ENCODE results near the gene REEP6.

Gene REEP6

DNA sequence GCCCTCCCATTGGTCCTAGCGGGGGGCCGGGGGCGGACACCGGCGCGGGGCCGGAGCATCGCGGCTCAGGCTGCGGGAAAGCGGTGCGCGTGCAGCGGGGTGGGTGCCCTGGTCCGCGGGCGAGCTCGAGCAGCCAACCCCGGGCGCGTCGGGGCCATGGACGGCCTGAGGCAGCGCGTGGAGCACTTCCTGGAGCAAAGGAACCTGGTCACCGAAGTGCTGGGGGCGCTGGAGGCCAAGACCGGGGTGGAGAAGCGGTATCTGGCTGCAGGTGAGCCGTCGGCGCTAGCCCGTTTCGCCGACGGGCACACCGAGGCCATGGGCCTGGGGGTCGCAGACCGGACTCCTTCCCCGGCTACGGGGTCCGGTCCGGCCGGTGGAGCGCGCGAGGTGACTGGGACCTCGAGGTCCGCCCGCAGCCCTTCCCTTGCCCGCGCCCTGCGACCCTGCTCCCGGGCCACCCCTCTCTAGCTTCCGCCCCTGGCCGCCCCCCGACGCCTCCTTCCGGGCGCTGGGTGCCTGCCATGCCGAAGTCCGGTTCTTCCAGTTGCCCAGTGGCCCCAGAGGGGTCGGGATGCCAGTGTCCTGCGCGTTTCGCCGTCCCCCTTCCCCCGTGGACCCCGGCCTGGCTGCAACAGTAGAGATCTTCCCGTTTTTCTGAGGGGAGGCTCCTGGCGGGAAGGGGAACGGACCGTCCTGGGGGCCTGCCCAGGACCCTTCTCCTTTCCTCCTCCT lies at the start of gene REEP6:
TSS of gene REEP6 (plus strand) at position 68 of the 735 bp plus-strand sequence. CDS start at position 157, 89 bp downstream.
- no peak for DNase-seq

DNA sequence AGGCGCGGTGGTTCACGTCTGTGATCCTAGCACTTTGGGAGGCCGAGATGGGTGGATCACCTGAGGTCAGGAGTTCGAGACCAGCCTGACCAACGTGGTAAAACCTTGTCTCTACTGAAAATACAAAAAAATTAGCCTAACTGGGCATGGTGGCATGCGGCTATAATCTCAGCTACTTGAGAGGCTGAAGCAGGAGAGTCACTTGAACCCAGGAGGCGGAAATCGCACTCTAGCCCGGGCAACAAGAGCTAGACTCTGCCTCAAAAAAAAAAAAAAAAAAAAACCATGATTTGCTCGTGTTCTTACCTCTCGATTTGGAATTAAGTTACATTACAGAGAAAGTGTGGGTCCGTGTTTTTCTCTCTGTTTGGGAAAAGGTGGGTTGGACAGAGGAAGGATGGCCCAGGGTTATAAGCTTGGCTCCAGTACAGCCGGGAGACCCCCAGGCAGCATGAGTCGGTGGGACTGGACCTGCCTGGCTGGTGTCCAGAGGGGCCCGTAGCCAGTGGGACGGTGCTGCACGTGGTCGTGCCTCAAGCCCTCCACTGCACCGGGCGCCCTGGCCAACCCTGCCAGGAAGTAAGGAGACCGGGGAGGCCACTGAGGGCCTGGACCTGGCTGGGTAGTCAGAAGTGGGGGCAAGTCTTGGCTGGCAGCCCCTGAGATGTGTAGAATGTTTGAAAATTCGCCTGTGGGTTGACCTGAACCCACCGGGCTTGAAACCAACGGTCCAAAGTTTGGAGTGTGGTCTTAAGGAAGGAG lies 49.1 kb upstream of the REEP6 start:
- no peak for DNase-seq

DNA sequence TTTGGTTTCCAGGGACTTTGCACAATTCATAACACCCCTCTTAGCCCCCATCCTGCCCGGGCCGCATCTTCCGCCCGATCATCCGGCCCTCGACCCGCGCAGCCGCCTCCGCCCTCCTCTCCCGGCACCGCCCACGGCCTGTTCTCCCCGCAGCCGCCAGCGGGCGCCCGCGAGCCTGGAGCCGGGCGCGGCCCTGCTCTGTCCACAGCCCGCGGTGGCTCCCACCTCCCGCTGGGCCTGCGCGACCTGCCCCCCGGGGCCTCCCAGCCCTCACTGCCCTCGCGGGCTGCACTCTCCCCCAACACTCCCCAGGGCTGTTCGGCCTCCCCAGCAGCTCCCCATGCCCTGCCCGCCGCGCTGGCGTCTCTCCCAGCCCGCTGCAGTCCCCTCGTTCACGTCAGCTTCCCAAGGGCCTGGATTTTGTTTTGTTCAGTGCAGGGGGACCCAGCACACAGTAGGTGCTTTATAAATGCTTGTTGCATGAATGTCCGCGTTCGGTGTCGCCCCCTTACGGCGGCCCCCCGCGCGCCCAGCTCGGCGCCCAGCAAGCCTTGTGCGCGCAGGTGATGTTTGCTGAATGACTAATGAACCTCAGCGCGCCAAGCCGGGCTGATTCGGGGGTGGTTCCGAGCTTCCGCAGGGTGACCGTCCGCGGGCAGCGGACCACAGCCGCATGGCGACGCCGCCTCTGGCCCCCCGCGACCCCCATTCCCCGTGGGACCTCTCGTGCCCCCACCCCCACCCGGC lies 45.6 kb upstream of the REEP6 start:
- DNase-seq, result peak; percentile 54

DNA sequence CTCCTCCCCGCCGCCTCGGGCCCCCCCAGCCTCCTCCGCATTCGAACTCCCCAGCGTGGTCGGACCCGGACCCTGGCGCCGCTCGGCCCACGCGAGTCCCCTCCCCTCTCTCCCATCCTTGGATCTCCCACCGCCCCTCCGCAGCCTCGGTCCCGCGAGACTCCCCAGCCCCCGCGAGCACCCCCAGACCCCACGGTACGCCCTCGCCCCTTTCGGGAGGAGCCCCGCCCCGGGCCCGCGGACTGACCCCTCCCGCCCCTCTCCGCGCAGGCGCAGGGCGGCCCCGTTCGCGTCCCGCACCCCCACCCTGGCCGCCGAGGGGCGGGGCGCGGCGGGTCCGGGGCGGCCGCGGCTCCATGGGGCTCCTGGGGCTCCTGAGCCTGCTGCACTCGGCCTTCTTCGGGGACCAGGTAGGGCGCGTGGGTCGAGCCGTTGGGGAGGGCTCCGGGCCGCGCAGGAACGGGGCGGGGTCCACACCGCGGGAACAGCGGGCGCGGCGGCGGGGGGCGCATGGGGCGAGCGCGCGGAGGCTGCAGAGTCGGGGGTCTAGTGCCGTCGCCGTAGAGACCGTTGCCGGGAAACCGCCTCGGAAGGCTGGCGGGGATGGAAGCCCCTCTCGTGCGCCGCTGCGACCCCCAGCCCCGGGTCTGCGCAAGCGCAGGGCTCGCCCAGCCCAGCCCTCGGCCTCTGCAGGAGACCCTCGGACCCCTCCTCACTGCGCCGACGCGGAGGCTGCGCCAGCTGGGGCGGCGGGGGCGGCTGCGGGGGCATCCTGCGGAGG lies 44.9 kb upstream of the REEP6 start:
- no peak for DNase-seq

DNA sequence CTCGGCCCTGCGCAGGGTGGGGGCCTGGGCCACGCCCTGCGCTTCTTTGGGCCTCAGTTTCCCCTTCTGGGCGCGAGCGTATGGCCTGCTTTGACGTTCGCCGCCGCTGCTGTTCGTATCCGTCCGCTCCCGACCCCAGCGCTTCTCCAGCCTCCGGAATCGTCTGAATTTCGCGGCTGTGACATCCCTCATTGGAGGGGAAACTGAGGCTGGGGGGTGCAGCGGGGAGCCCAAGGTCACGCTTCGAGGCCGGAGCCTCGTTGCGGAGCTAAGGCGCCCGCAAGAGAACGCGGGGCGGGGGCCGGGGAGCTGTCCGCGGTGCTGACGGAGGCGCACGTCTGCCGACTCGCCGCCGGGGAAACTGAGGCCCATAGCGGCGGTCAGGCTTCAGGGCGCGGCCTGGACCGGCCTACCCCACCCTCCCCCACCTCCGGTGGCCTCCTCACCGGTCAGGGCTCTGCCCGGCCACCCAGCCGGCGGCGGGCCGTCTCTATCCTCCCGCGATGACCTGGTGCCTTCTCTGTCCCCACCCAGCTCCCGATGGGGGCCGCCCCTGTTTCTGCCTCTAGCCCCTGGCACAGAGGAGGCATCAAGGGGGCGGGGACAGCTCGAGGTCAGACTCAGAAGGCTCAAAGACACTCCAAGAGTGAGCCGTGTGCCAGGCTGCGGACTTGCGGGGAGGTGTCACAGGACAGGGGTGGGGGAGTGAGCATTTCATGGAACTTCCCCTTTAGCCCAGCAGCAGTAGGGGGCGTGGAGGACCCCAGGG lies 44.1 kb upstream of the REEP6 start:
- DNase-seq, result no peak

DNA sequence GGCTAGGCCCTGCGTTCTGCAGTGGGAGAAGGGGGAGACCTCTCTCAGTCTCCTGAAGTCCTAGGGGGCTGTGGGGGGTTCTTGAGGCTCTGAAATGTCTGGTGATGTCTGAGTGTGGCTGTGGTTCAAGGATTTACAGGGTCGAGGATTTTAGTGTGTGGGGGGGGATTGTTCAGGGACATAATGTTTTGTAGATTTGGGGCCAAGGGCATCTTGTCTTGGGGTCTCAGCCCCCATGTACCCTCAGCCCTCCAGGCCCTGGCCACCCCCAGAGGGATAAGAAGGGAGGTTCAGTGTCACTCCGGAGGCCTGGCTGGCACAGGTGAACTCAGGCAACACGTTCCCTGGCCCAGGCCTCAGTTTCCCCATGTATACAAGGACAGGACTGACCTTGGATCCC lies 43.5 kb upstream of the REEP6 start:
- no peak for DNase-seq

DNA sequence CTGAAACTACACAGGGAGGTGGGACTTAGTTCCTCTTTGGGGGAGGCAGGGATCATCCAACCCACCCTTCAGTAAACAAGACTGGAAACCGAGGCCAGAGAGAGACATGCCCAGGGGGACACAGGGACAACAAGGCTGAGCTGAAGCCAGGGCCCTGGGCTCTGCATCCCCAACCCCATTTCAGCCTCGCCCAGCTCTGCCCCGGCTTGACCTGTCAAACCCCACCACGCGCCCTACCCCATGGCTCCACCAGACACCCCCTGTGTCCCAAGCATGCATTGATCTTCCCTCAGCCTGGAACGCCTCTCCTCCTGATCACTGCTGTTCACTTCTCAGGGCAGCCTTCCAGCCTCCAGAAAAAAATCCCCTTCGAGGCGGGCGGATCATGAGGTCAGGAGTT lies 43.0 kb upstream of the REEP6 start:
- DNase-seq, result no peak

DNA sequence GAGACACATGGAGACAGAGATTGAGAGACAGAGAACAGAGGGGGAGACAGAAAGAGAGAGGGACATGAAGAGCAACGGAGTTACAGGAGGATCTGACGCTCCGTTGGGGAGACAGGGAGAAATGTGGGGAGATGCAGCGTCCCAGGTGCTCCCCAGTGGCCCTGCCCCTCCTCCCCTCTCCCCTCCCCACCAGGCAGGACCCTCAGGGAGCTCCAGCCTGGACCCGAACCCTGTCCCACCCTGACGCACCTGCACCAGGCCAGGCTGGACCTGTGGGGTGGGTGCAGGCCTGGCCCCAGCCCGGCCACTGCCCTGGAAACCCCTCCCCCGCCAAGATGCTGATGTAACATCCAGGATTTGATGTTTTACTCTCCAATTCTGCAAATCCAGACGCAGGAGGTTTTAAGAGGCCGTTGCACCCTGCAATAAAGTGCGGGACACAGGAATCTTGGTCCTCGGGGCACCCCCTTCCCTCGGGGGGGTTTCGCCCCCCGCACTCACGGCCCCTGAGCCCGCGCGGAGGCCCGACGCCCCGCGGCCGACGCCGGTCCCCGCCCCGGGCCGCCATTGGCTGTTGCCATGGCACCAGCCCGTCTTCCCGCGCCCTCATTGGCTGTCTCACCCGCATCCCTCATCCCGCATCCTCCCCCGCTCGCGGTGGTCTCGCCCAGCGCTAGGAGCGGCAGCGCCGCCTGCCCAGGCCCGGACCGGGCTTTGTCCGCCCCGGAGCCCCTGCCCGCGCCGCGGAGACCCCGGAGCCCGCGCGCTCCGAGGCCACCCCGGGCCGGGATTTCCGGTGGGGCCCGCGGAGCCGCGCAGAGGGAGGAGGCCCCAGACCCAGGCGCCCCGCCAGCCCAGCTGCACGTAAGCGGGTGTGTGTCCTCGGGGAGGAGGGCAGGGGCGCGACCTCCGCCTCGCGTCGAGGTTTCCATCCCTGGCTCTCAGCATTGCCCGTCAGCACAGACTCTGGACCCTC lies 41.2 kb upstream of the REEP6 start, which contains the start of gene APC2:
TSS of gene APC2 (plus strand) at position 655 of the 976 bp plus-strand sequence. CDS start 2,881 bp downstream, outside the sequence.
- peak; percentile 68 for DNase-seq

DNA sequence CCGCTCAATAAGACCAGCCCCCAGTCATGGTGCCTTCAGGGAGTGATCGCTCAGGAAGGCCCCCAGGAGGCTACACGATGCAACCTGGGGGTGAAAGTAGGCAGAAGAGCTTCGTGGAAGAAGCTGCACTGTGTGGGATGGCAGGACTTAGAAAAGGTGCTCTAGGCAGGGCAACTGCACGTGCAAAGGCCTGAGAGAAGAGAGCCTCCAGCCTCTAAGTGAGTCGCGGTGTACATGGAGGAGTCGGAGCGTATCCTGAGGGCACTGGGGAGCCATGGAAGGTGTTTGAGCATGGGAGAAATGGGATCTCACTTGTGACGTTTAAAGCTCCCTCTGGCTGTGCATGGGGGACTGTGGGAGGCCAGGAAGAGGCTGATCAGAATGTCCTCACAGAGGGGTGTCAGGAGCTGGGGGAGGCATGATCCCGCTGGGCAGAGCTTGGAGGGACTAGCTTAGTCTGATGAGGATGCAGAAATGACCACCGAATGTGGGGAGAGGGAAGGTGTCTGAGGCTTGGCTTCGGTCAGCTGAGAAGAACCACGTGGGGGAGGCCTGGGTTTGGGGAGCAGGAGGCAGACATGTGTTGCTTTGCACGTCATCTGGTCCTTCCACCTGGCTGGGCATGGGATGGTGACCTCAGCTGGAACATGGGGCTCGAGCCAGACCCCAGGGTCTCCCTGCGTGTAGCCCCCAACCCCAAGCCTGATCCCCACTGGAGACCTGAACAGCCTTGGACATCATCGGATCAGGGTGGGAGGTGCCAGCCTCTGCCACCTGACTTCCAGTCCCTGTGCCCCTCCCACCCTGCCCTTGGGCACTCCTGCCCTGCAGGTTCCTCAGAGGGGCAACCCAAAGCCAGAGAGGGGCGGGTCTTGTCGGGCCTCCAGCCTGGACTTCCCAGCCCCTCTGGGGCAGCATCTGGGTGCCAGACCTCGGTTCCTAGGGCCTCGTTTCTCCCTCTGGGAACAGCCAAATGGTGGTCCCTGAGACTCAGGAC lies 39.9 kb upstream of the REEP6 start:
- DNase-seq, result no peak

DNA sequence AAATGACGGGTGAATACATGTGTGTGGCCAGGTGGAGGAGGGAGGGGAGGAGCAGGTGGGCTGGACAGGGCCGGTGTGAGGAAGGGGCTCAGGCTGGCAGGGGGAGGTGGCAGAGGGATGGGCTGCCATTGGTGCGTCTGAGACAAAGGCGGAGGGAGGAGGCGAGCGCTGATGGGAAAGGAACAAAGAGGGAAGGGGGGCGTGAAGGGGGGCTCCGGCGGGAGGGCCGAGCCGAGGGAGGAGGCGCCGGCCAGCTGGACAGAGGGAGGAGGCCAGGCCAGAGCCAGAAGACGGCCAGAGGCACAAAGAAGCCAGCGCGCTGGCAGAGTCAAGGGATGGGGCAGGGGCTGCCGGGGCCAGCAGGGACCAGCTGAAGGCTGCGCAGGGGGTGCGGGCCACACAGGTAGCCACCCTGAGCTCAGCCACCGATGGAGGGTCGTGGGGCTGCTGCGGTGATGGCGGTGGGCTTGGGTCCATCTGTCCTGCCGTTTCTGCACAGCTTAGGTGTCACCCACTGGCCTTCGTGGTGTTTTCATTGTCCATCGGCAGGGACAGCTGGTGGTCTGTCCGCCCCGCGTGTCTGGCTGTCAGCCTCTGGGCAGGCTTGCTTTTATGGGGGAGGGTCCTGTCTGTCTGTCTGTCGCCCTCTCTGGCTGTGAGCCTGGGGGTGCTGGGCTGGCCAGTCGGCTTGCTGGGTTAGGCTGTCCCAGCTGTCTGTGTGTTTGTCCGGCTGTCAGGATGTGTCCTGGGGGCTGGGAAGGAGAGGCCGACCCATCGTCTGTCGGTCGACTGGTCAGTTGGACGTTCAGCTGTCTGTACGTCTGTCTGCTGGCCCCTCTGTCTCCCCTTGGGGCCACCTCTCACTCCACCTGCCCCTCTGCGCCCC lies 38.8 kb upstream of the REEP6 start:
- DNase-seq, result no peak

DNA sequence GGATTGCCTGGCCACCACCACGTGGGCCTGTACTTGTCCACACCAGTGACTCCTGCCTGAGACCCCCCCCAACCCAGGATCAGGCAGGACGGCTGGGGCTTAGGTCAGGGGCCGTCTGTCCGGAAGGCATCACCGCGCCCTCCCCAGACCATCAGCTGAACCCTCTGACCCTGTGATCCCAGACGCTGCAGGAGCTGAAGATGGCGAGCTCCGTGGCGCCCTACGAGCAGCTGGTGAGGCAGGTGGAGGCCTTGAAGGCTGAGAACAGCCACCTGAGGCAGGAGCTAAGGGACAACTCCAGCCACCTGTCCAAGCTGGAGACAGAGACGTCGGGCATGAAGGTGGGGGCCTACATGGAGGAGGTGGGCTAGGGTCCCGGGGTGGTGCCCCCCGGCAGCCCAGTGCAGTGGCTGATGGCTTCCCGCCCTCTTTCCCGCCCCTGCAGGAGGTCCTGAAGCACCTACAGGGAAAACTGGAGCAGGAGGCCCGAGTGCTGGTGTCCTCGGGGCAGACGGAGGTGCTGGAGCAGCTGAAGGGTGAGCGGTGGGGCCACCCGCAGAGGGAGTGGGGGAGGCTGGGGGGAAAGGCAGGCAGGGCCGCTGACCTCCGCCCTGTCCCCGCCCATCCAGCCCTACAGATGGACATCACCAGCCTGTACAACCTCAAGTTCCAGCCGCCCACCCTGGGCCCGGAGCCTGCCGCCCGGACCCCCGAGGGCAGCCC lies 38.0 kb upstream of the REEP6 start:
- DNase-seq, result no peak

DNA sequence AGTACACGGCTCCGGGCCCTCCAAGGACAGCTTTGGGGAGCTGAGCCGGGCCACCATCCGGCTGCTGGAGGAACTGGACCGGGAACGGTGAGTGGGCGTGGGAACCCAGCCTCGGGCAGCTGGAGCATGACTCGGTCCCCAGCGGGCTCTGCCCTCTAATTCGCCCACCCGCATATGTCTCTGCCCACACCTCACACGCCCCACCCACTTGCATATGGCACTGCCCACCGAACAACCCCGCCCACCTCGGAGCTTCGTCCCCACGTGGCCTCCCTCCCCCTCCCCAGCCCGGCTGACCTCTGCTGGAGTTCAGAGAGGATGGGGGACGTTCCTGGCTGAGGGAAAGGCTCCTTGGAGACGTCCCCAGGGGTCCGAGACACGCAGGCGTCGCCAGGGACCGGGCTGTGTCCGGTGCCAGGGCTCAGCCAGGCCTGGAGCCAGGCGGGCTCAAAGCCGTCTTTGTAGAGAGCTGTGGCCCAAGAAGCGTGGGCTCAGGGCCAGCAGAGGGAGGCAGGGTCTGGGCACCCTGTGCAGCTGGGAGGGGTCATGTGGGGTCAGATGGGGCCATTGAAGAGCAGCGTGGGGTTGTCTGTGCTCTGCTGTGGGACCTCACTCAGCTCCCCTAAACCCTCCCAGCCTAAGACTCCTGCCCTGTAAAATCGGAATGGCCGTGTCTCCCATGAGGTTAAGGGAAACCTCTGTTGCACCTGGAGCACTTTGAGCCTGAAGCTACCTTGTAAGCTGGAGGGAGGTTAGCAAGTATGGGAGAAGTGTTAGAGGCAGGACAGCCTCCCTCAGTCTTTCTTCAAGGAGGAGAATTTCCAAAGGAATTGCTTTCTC lies 37.2 kb upstream of the REEP6 start:
- no peak for DNase-seq

DNA sequence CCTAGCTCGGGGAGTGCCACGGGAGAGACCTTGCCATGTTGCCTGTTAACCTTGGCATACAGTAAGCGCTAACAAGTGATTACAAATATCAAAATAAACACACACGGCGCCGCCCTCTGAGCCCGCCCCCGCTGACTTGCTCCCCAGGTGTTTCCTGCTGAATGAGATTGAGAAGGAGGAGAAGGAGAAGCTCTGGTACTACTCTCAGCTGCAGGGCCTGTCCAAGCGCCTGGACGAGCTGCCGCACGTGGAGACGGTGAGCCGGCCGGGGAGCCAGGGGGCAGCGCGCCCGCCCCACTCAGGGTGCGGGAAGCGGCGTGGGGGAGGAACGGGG lies 36.0 kb upstream of the REEP6 start:
- DNase-seq, result no peak

DNA sequence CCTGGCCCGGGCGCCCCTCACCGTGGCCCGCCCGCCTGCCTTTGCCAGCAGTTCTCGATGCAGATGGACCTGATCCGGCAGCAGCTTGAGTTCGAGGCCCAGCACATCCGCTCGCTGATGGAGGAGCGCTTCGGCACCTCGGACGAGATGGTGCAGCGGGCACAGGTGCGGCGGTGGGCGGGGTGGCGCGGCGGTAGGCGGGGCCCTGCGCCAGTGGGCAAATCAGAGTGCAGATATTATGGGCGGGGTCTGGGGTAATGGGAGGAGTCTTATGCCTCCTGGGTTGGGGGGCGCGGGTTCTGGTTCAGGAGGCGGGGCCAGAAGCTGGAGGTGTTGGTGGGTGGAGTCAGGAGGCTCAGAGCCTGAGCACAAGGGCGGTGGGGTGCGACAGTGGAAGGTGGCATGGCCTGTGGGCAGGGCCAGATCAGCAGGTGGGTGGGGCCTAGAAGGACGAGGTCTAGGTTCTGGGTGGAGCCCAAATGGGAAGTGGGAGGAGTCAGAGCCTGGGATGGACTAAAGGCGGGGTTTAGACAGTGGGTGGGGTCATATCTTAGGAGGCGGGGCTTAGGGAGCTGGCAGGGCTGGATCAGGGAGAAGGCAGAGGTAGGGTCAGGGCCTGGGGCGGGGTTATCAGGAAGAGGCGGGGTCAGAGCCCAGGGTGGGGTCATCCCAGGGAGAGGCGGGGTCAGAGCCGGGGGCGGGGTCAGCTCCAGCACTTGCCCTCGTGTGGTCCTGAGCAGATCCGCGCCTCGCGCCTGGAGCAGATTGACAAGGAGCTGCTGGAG lies 35.5 kb upstream of the REEP6 start:
- DNase-seq, result peak; percentile 51

DNA sequence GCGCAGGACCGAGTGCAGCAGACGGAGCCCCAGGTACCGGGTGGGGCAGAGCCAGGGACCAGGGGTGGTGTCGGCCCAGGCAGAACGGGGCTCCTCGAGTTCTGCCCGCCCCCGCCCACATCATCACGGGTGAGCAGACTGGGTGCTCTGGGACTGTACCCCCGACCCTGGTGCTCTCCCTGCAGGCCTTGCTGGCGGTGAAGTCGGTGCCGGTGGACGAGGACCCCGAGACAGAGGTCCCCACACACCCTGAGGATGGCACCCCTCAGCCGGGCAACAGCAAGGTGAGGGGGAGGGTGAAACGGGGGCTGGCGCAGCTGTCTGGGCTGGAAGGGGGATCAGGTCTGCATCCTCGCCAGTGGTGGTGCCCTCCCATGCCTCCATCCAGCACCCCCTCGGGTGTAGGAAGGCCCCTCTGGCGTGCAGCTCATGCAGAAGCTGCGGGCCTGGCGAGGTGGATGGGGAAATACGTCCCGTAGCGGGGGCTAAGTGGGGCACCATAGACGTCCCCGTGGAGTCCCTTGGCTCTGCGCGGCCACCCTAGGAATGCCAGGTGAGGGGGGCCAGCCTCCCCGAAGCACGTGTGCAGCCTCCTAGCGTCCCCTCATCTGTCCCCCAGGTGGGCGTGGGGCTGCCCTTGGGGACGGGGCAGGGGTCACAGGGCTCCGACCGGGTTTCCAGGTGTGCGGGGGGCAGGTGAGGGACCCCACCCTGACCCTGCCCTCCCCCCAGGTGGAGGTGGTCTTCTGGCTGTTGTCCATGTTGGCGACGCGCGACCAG lies 34.7 kb upstream of the REEP6 start:
- DNase-seq, result no peak

Measured in fibroblast of skin of right biceps (primary cell).